Neural cell (in vitro differentiated cells): Measurements from ENCODE around the gene TENM3.

Experiments used
- EP300 ChIP-seq: fragments of 450-650 bp; conservative IDR thresholded peaks from 2 replicates; pipeline ENCODE4 v1.6.1; 2014; ENCODE audit warnings: antibody characterized with exemption, mild to moderate bottlenecking, moderate library complexity; ENCODE audit not compliant: poor library complexity, severe bottlenecking
- EZH2 ChIP-seq: fragments of 200-600, 300-800 bp; shearing (Covaris generic), sonication (generic); IDR thresholded peaks from 2 replicates; pipeline ENCODE4 v1.6.1; 2014; ENCODE audit warnings: antibody characterized with exemption, low read length, borderline replicate concordance, mild to moderate bottlenecking; ENCODE audit not compliant: insufficient read depth, poor library complexity, severe bottlenecking
- MXI1 ChIP-seq: fragments of 450-650 bp; conservative IDR thresholded peaks from 2 replicates; pipeline ENCODE4 v1.6.1; 2014; ENCODE audit warnings: antibody characterized with exemption, mild to moderate bottlenecking; ENCODE audit not compliant: poor library complexity, severe bottlenecking
- POLR2AphosphoS5 ChIP-seq: IDR thresholded peaks from 2 replicates; pipeline ENCODE4 v1.6.1; 2012
- RAD21 ChIP-seq: fragments of 450-650 bp; conservative IDR thresholded peaks from 2 replicates; pipeline ENCODE4 v1.6.1; 2014; ENCODE audit warnings: antibody characterized with exemption, mild to moderate bottlenecking, moderate library complexity
- REST ChIP-seq: IDR thresholded peaks from 2 replicates; pipeline ENCODE4 v1.6.1; 2012; ENCODE audit warnings: borderline replicate concordance
- SMC3 ChIP-seq: fragments of 450-650 bp; conservative IDR thresholded peaks from 2 replicates; pipeline ENCODE4 v1.6.1; 2014; ENCODE audit warnings: antibody characterized with exemption, mild to moderate bottlenecking, moderate library complexity; ENCODE audit not compliant: poor library complexity
- TAF1 ChIP-seq: IDR thresholded peaks from 2 replicates; pipeline ENCODE4 v1.6.1; 2012; ENCODE audit warnings: low read depth
- TF ChIP-seq, protein P1 (sequence below): fragments of 450-650 bp; IDR thresholded peaks from 2 replicates; pipeline ENCODE4 v1.5.1; 2014; ENCODE audit warnings: antibody characterized with exemption, mild to moderate bottlenecking, moderate library complexity; ENCODE audit not compliant: poor library complexity, severe bottlenecking

DNA sequence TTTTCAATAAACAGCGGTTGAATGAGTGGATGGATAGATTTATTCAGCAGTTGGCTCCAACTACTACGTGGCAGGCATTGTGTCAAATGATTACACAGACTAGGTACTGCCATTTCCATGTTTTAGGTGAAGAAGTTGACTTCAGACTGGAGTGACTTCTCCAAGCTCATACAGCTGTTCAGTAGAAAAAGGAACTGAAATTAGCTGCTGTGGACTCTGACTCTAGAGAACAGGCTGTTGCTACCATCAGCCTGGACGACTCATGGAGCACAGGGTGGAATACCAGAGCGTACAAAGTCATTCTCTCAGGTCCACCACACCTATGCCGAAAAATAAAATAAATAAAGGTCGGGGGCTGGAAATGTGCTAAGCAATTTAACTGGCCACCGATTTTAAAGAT, 45.3 kb downstream of the TENM3 start:
- TF ChIP-seq, protein P1, sequence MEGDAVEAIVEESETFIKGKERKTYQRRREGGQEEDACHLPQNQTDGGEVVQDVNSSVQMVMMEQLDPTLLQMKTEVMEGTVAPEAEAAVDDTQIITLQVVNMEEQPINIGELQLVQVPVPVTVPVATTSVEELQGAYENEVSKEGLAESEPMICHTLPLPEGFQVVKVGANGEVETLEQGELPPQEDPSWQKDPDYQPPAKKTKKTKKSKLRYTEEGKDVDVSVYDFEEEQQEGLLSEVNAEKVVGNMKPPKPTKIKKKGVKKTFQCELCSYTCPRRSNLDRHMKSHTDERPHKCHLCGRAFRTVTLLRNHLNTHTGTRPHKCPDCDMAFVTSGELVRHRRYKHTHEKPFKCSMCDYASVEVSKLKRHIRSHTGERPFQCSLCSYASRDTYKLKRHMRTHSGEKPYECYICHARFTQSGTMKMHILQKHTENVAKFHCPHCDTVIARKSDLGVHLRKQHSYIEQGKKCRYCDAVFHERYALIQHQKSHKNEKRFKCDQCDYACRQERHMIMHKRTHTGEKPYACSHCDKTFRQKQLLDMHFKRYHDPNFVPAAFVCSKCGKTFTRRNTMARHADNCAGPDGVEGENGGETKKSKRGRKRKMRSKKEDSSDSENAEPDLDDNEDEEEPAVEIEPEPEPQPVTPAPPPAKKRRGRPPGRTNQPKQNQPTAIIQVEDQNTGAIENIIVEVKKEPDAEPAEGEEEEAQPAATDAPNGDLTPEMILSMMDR = no peak
- no peak for TF ChIP-seq TAF1
- no peak for TF ChIP-seq EP300
- no peak for TF ChIP-seq POLR2AphosphoS5
- TF ChIP-seq REST = no peak
- no peak for TF ChIP-seq EZH2
- no peak for TF ChIP-seq RAD21
- no peak for TF ChIP-seq SMC3
- TF ChIP-seq MXI1 = no peak
